ENCODE results near the gene SLC4A1. TPM values are rescaled to one million over a fixed set of nuclear protein-coding genes. Genes with fewer than 3 reads are reported as not detected.
A peak's percentile ranks its signal among the peaks of the same experiment; 100 is the strongest.
"Not testable (repeated sequence)": the region's sequence is repeated elsewhere in the genome, so short reads cannot be mapped to it uniquely, and the experiment has no call there.

SLC4A1 gene
- total RNA-seq, 1 donor from 2014 or later, result not detected

- Mint-ChIP-seq H3K4me3 (no peak overlapping the region), H3K27me3 (no peaks in the 10 kb centered on the region), H3K27ac (no peak overlapping the region), H3K4me1 (no peaks in the 10 kb centered on the region), H3K36me3 (ENCODE audit: low read depth) (no peaks in the 10 kb centered on the region), H3K9me3 (no peaks in the 10 kb centered on the region)
- no peak for DNase-seq
- intact Hi-C loops (cut with micrococcal nuclease), result no loop called here
Measured at GRCh38 chr17:44257815-44258760, 9.8 kb downstream of the SLC4A1 start.

GRCh38 chr17:44256671-44257070, 11.3 kb downstream of the SLC4A1 start:
- no peak for DNase-seq
- intact Hi-C loops (cut with micrococcal nuclease), result no loop called here
- no peaks in the 10 kb centered on the region for H3K36me3 Mint-ChIP-seq (ENCODE audit: low read depth)
- no peaks in the 10 kb centered on the region for H3K27me3 Mint-ChIP-seq
- no peaks in the 10 kb centered on the region for H3K4me1 Mint-ChIP-seq
- no peaks in the 10 kb centered on the region for H3K9me3 Mint-ChIP-seq
- H3K4me3 Mint-ChIP-seq, result no peak overlapping the region
- H3K27ac Mint-ChIP-seq, result no peak overlapping the region

- no peak for DNase-seq
- Mint-ChIP-seq H3K9me3 (no peaks in the 10 kb centered on the region), H3K27me3 (no peaks in the 10 kb centered on the region), H3K4me1 (no peaks in the 10 kb centered on the region), H3K36me3 (ENCODE audit: low read depth) (no peaks in the 10 kb centered on the region), H3K4me3 (no peak overlapping the region), H3K27ac (no peak overlapping the region)
- intact Hi-C loops (cut with micrococcal nuclease), result no loop called here
Measured at GRCh38 chr17:44255915-44256314, 12.0 kb downstream of the SLC4A1 start.

GRCh38 chr17:44254361-44255095, 13.4 kb downstream of the SLC4A1 start:
- H3K36me3 Mint-ChIP-seq (ENCODE audit: low read depth), result no peaks in the 10 kb centered on the region
- no peaks in the 10 kb centered on the region for H3K27me3 Mint-ChIP-seq
- no peaks in the 10 kb centered on the region for H3K9me3 Mint-ChIP-seq
- no peak overlapping the region for H3K4me3 Mint-ChIP-seq
- H3K27ac Mint-ChIP-seq, result no peak overlapping the region
- DNase-seq, result no peak
- intact Hi-C loops (cut with micrococcal nuclease), result no loop called here
- no peaks in the 10 kb centered on the region for H3K4me1 Mint-ChIP-seq

GRCh38 chr17:44253006-44253405, 14.9 kb downstream of the SLC4A1 start:
- Mint-ChIP-seq H3K4me3 (no peak overlapping the region), H3K27me3 (no peaks in the 10 kb centered on the region), H3K4me1 (peaks cover 1% of the 10 kb centered on the region), H3K9me3 (no peaks in the 10 kb centered on the region), H3K36me3 (ENCODE audit: low read depth) (no peaks in the 10 kb centered on the region), H3K27ac (no peak overlapping the region)
- DNase-seq, result no peak
- intact Hi-C loops (cut with micrococcal nuclease), result no loop called here

- Mint-ChIP-seq H3K36me3 (ENCODE audit: low read depth) (no peaks in the 10 kb centered on the region), H3K27me3 (no peaks in the 10 kb centered on the region), H3K4me1 (peaks cover 16% of the 10 kb centered on the region), H3K9me3 (no peaks in the 10 kb centered on the region), H3K4me3 (no peak overlapping the region), H3K27ac (no peak overlapping the region)
- no peak for DNase-seq
- intact Hi-C loops (cut with micrococcal nuclease), result no loop called here
Measured at GRCh38 chr17:44251062-44251461, 16.9 kb downstream of the SLC4A1 start.

GRCh38 chr17:44249501-44250246, 18.3 kb downstream of the SLC4A1 start:
- Mint-ChIP-seq H3K27ac (no peak overlapping the region), H3K27me3 (no peaks in the 10 kb centered on the region), H3K4me1 (peaks cover 23% of the 10 kb centered on the region), H3K36me3 (ENCODE audit: low read depth) (no peaks in the 10 kb centered on the region), H3K9me3 (no peaks in the 10 kb centered on the region), H3K4me3 (no peak overlapping the region)
- intact Hi-C loops (cut with micrococcal nuclease), result no loop called here
- DNase-seq, result no peak

- Mint-ChIP-seq H3K27me3 (no peaks in the 10 kb centered on the region), H3K4me3 (no peak overlapping the region), H3K9me3 (no peaks in the 10 kb centered on the region), H3K4me1 (peaks cover 23% of the 10 kb centered on the region), H3K27ac (peak overlapping the region; percentile 56), H3K36me3 (ENCODE audit: low read depth) (no peaks in the 10 kb centered on the region)
- intact Hi-C loops (cut with micrococcal nuclease), result no loop called here
- DNase-seq, result no peak
Measured at GRCh38 chr17:44247876-44248736, 19.8 kb downstream of the SLC4A1 start.

- intact Hi-C loops (cut with micrococcal nuclease), result no loop called here
- no peaks in the 10 kb centered on the region for H3K36me3 Mint-ChIP-seq (ENCODE audit: low read depth)
- no peak overlapping the region for H3K4me3 Mint-ChIP-seq
- H3K9me3 Mint-ChIP-seq, result no peaks in the 10 kb centered on the region
- no peak for DNase-seq
- H3K27ac Mint-ChIP-seq, result peak overlapping the region; percentile 17
- H3K27me3 Mint-ChIP-seq, result no peaks in the 10 kb centered on the region
- peaks cover 23% of the 10 kb centered on the region for H3K4me1 Mint-ChIP-seq
Measured at GRCh38 chr17:44247440-44247841, 20.5 kb downstream of the SLC4A1 start.

GRCh38 chr17:44241106-44241624, 26.8 kb downstream of the SLC4A1 start:
- peaks cover 8% of the 10 kb centered on the region for H3K4me1 Mint-ChIP-seq

GRCh38 chr17:44237886-44238285, 30.0 kb downstream of the SLC4A1 start:
- H3K4me3 Mint-ChIP-seq; H3K27me3 Mint-ChIP-seq; intact Hi-C loops (cut with micrococcal nuclease); H3K27ac Mint-ChIP-seq; H3K4me1 Mint-ChIP-seq; H3K36me3 Mint-ChIP-seq (ENCODE audit: low read depth); DNase-seq; H3K9me3 Mint-ChIP-seq: not testable (repeated sequence)

More at GRCh38 chr17:44241106-44241624, 26.8 kb downstream of the SLC4A1 start:
- Mint-ChIP-seq H3K36me3 (ENCODE audit: low read depth) (no peaks in the 10 kb centered on the region), H3K4me3 (no peak overlapping the region), H3K27ac (no peak overlapping the region), H3K9me3 (no peaks in the 10 kb centered on the region), H3K27me3 (no peaks in the 10 kb centered on the region)
- no peak for DNase-seq
- intact Hi-C loops (cut with micrococcal nuclease), result no loop called here

- H3K4me1 Mint-ChIP-seq, result peaks cover 5% of the 10 kb centered on the region
- no peak overlapping the region for H3K4me3 Mint-ChIP-seq
- H3K27ac Mint-ChIP-seq, result no peak overlapping the region
- no peak for DNase-seq
- intact Hi-C loops (cut with micrococcal nuclease), result no loop called here
- no peaks in the 10 kb centered on the region for H3K36me3 Mint-ChIP-seq (ENCODE audit: low read depth)
- H3K9me3 Mint-ChIP-seq, result no peaks in the 10 kb centered on the region
- H3K27me3 Mint-ChIP-seq, result peaks cover 2% of the 10 kb centered on the region
Measured at GRCh38 chr17:44236444-44236991, 31.4 kb downstream of the SLC4A1 start.

GRCh38 chr17:44235583-44235936, 32.4 kb downstream of the SLC4A1 start:
- DNase-seq, result no peak
- peaks cover 2% of the 10 kb centered on the region for H3K27me3 Mint-ChIP-seq
- no peak overlapping the region for H3K27ac Mint-ChIP-seq
- no peak overlapping the region for H3K4me3 Mint-ChIP-seq
- H3K36me3 Mint-ChIP-seq (ENCODE audit: low read depth), result no peaks in the 10 kb centered on the region
- intact Hi-C loops (cut with micrococcal nuclease), result no loop called here
- peaks cover 5% of the 10 kb centered on the region for H3K4me1 Mint-ChIP-seq
- H3K9me3 Mint-ChIP-seq, result no peaks in the 10 kb centered on the region

Data from activated CD4-positive, alpha-beta T cell treated with anti-CD3 and anti-CD28 coated beads, Interleukin-2, amount 10 ng/mL, durations not matched to agents 24 days and 14 days (primary cell).